ENCODE results near the gene RGS1. TPM values are rescaled to one million over a fixed set of nuclear protein-coding genes. Genes with fewer than 3 reads are reported as not detected.

Gene RGS1
- total RNA-seq, 5 donors from 2014 or later (not counting 1 experiment from before 2014, with no cell fraction given) = 7.1 to 439 (median 15.3) TPM

- no peaks in the 10 kb centered on the region for H3K9me3 Mint-ChIP-seq
- ChIA-PET CTCF (interaction anchor here (0.6 to 2.0 kb wide), 6 partner anchors 10 to 56 kb away, joined by 3 to 6 read pairs (median 3); no protein-coding TSS in a partner anchor), POLR2A (interaction anchor here (0.7 to 1.1 kb wide), 4 partner anchors 14 to 61 kb away, joined by 3 to 9 read pairs (median 6); no protein-coding TSS in a partner anchor)
- no peak overlapping the region for H3K4me3 ChIP-seq (ENCODE audit: control insufficient read depth in 1 of 2, extremely low read depth in 1 of 2, low read length in 1 of 2)
- peak overlapping the region in 1 of 3 donors; percentile 0 for H3K4me3 Mint-ChIP-seq
- peak overlapping the region; percentile 41 to 77 for H3K27ac Mint-ChIP-seq
- no peaks in the 10 kb centered on the region for H3K9me3 ChIP-seq
- DNase-seq (peak in 1 of 35 experiments; percentile 43), ATAC-seq (replicated peaks in 1 of 4) (peak; percentile 40 to 71 (median 63))
- peaks cover 6 to 10% of the 10 kb centered on the region in 2 experiments for H3K4me1 ChIP-seq (ENCODE audit: control insufficient read depth in 1 of 2, extremely low read depth in 1 of 2, insufficient read depth in 2 of 2, low read length in 2 of 2)
- H3K27me3 ChIP-seq (replicated peaks in 1 of 2; ENCODE audit: control insufficient read depth in 2 of 2, extremely low read depth in 1 of 2, insufficient read depth in 2 of 2, low read length in 1 of 2) = no peaks in the 10 kb centered on the region
- H3K27ac ChIP-seq (ENCODE audit: low read length) = peak overlapping the region; percentile 52
- peaks cover 22 to 44% (median 32%) of the 10 kb centered on the region in 3 donors for H3K4me1 Mint-ChIP-seq
- no peaks in the 10 kb centered on the region for H3K36me3 ChIP-seq (ENCODE audit: control insufficient read depth in 2 of 2, extremely low read depth in 1 of 2, insufficient read depth in 1 of 2, low read length in 1 of 2)
- no peaks in the 10 kb centered on the region for H3K36me3 Mint-ChIP-seq
- H3K27me3 Mint-ChIP-seq = no peaks in the 10 kb centered on the region
- WGBS (ENCODE audit: insufficient coverage) = 38% methylated on average over 4 of the region's 6 CpGs
Measured at GRCh38 chr1:192552760-192553191, 22.8 kb upstream of the RGS1 start.

GRCh38 chr1:192553741-192554140 lies 21.8 kb upstream of the RGS1 start:
- ChIA-PET POLR2A (interaction anchor here in 1 of 2 donors (0.6 to 1.2 kb wide), 5 partner anchors 13 to 244 kb away, joined by 3 to 8 read pairs (median 5); no protein-coding TSS in a partner anchor), CTCF (interaction anchor here (0.6 to 2.0 kb wide), 4 partner anchors 8 to 55 kb away, joined by 3 to 6 read pairs (median 3); no protein-coding TSS in a partner anchor)
- H3K36me3 ChIP-seq (ENCODE audit: control insufficient read depth in 2 of 2, extremely low read depth in 1 of 2, insufficient read depth in 1 of 2, low read length in 1 of 2) = no peaks in the 10 kb centered on the region
- H3K27ac Mint-ChIP-seq = no peak overlapping the region
- H3K4me1 Mint-ChIP-seq = peaks cover 22 to 44% (median 34%) of the 10 kb centered on the region in 3 donors
- H3K27me3 ChIP-seq (replicated peaks in 1 of 2; ENCODE audit: control insufficient read depth in 2 of 2, extremely low read depth in 1 of 2, insufficient read depth in 2 of 2, low read length in 1 of 2) = no peaks in the 10 kb centered on the region
- H3K4me1 ChIP-seq (ENCODE audit: control insufficient read depth in 1 of 2, extremely low read depth in 1 of 2, insufficient read depth in 2 of 2, low read length in 2 of 2) = peaks cover 6 to 10% of the 10 kb centered on the region in 2 experiments
- no peak overlapping the region for H3K27ac ChIP-seq (ENCODE audit: low read length)
- DNase-seq (no peak), ATAC-seq (replicated peaks in 1 of 4) (no peak)
- no peaks in the 10 kb centered on the region for H3K27me3 Mint-ChIP-seq
- no peak overlapping the region for H3K4me3 Mint-ChIP-seq
- H3K36me3 Mint-ChIP-seq = no peaks in the 10 kb centered on the region
- no peaks in the 10 kb centered on the region for H3K9me3 Mint-ChIP-seq
- H3K9me3 ChIP-seq = no peaks in the 10 kb centered on the region
- 67% methylated on average over 2 of the region's 3 CpGs for WGBS (ENCODE audit: insufficient coverage)
- no peak overlapping the region for H3K4me3 ChIP-seq (ENCODE audit: control insufficient read depth in 1 of 2, extremely low read depth in 1 of 2, low read length in 1 of 2)

GRCh38 chr1:192554904-192555303 lies 20.7 kb upstream of the RGS1 start:
- Histone ChIP-seq H3K9me3 (no peaks in the 10 kb centered on the region), H3K4me3 (ENCODE audit: control insufficient read depth in 1 of 2, extremely low read depth in 1 of 2, low read length in 1 of 2) (no peak overlapping the region), H3K36me3 (ENCODE audit: control insufficient read depth in 2 of 2, extremely low read depth in 1 of 2, insufficient read depth in 1 of 2, low read length in 1 of 2) (no peaks in the 10 kb centered on the region), H3K27ac (ENCODE audit: low read length) (no peak overlapping the region), H3K4me1 (ENCODE audit: control insufficient read depth in 1 of 2, extremely low read depth in 1 of 2, insufficient read depth in 2 of 2, low read length in 2 of 2) (peaks cover 6 to 10% of the 10 kb centered on the region in 2 experiments), H3K27me3 (replicated peaks in 1 of 2; ENCODE audit: control insufficient read depth in 2 of 2, extremely low read depth in 1 of 2, insufficient read depth in 2 of 2, low read length in 1 of 2) (no peaks in the 10 kb centered on the region)
- no peaks in the 10 kb centered on the region for H3K27me3 Mint-ChIP-seq
- CTCF ChIA-PET = interaction anchor here in 1 of 2 donors (1.2 kb wide), 1 partner anchor 19 kb away, joined by 3 read pairs; no protein-coding TSS in a partner anchor
- no peak overlapping the region for H3K4me3 Mint-ChIP-seq
- DNase-seq (no peak), ATAC-seq (replicated peaks in 1 of 4) (no peak)
- no CpG with 5 or more reads among the region's 4 CpGs for WGBS (ENCODE audit: insufficient coverage)
- no peaks in the 10 kb centered on the region for H3K9me3 Mint-ChIP-seq
- H3K4me1 Mint-ChIP-seq = peaks cover 33 to 47% (median 43%) of the 10 kb centered on the region in 3 donors
- POLR2A ChIA-PET = interaction anchor here in 1 of 2 donors (0.6 kb wide), 1 partner anchor 8 kb away, joined by 3 read pairs; no protein-coding TSS in a partner anchor
- H3K36me3 Mint-ChIP-seq = no peaks in the 10 kb centered on the region
- H3K27ac Mint-ChIP-seq = no peak overlapping the region

GRCh38 chr1:192555399-192555798 lies 20.2 kb upstream of the RGS1 start:
- H3K4me3 ChIP-seq (ENCODE audit: control insufficient read depth in 1 of 2, extremely low read depth in 1 of 2, low read length in 1 of 2) = no peak overlapping the region
- Mint-ChIP-seq H3K27me3 (no peaks in the 10 kb centered on the region), H3K36me3 (no peaks in the 10 kb centered on the region), H3K9me3 (no peaks in the 10 kb centered on the region), H3K27ac (no peak overlapping the region), H3K4me1 (peaks cover 33 to 45% (median 39%) of the 10 kb centered on the region in 3 donors), H3K4me3 (no peak overlapping the region)
- no peaks in the 10 kb centered on the region for H3K36me3 ChIP-seq (ENCODE audit: control insufficient read depth in 2 of 2, extremely low read depth in 1 of 2, insufficient read depth in 1 of 2, low read length in 1 of 2)
- POLR2A ChIA-PET = no interaction called here
- H3K27me3 ChIP-seq (replicated peaks in 1 of 2; ENCODE audit: control insufficient read depth in 2 of 2, extremely low read depth in 1 of 2, insufficient read depth in 2 of 2, low read length in 1 of 2) = no peaks in the 10 kb centered on the region
- peaks cover 6 to 10% of the 10 kb centered on the region in 2 experiments for H3K4me1 ChIP-seq (ENCODE audit: control insufficient read depth in 1 of 2, extremely low read depth in 1 of 2, insufficient read depth in 2 of 2, low read length in 2 of 2)
- H3K27ac ChIP-seq (ENCODE audit: low read length) = no peak overlapping the region
- no peaks in the 10 kb centered on the region for H3K9me3 ChIP-seq
- DNase-seq = no peak
- CTCF ChIA-PET = no interaction called here
- no peak for ATAC-seq (replicated peaks in 1 of 4)

GRCh38 chr1:192557841-192558595 lies 17.6 kb upstream of the RGS1 start:
- Mint-ChIP-seq H3K4me3 (no peak overlapping the region), H3K27ac (no peak overlapping the region), H3K27me3 (no peaks in the 10 kb centered on the region), H3K36me3 (no peaks in the 10 kb centered on the region), H3K4me1 (peaks cover 18 to 29% (median 21%) of the 10 kb centered on the region in 3 donors), H3K9me3 (no peaks in the 10 kb centered on the region)
- no peaks in the 10 kb centered on the region for H3K9me3 ChIP-seq
- H3K27me3 ChIP-seq (replicated peaks in 1 of 2; ENCODE audit: control insufficient read depth in 2 of 2, extremely low read depth in 1 of 2, insufficient read depth in 2 of 2, low read length in 1 of 2) = no peaks in the 10 kb centered on the region
- DNase-seq = no peak
- CTCF ChIA-PET = interaction anchor here in 1 of 2 donors (1.3 kb wide), 1 partner anchor 41 kb away, joined by 3 read pairs; no protein-coding TSS in a partner anchor
- H3K27ac ChIP-seq (ENCODE audit: low read length) = no peak overlapping the region
- POLR2A ChIA-PET = interaction anchor here (0.5 to 1.0 kb wide), 3 partner anchors 12 to 148 kb away, joined by 3 read pairs; no protein-coding TSS in a partner anchor
- 90% methylated on average over 4 of the region's 4 CpGs for WGBS (ENCODE audit: insufficient coverage)
- H3K4me1 ChIP-seq (ENCODE audit: control insufficient read depth in 1 of 2, extremely low read depth in 1 of 2, insufficient read depth in 2 of 2, low read length in 2 of 2) = peaks cover 0 to 1% of the 10 kb centered on the region in 2 experiments
- no peak overlapping the region for H3K4me3 ChIP-seq (ENCODE audit: control insufficient read depth in 1 of 2, extremely low read depth in 1 of 2, low read length in 1 of 2)
- H3K36me3 ChIP-seq (ENCODE audit: control insufficient read depth in 2 of 2, extremely low read depth in 1 of 2, insufficient read depth in 1 of 2, low read length in 1 of 2) = no peaks in the 10 kb centered on the region
- no peak for ATAC-seq (replicated peaks in 1 of 4)

- no peak overlapping the region for H3K4me3 Mint-ChIP-seq
Measured at GRCh38 chr1:192559115-192560006, 16.2 kb upstream of the RGS1 start.

More at GRCh38 chr1:192559115-192560006, 16.2 kb upstream of the RGS1 start:
- Histone ChIP-seq H3K36me3 (ENCODE audit: control insufficient read depth in 2 of 2, extremely low read depth in 1 of 2, insufficient read depth in 1 of 2, low read length in 1 of 2) (no peaks in the 10 kb centered on the region), H3K27ac (ENCODE audit: low read length) (no peak overlapping the region), H3K9me3 (no peaks in the 10 kb centered on the region), H3K4me1 (ENCODE audit: control insufficient read depth in 1 of 2, extremely low read depth in 1 of 2, insufficient read depth in 2 of 2, low read length in 2 of 2) (no peaks in the 10 kb centered on the region), H3K4me3 (ENCODE audit: control insufficient read depth in 1 of 2, extremely low read depth in 1 of 2, low read length in 1 of 2) (no peak overlapping the region), H3K27me3 (replicated peaks in 1 of 2; ENCODE audit: control insufficient read depth in 2 of 2, extremely low read depth in 1 of 2, insufficient read depth in 2 of 2, low read length in 1 of 2) (no peaks in the 10 kb centered on the region)
- H3K27ac Mint-ChIP-seq = peak overlapping the region; percentile 62 to 72
- H3K27me3 Mint-ChIP-seq = no peaks in the 10 kb centered on the region
- DNase-seq = no peak
- peak in 1 of 4 experiments; percentile 29 for ATAC-seq (replicated peaks in 1 of 4)
- WGBS (ENCODE audit: insufficient coverage) = 80% methylated on average over 1 of the region's 6 CpGs
- no peaks in the 10 kb centered on the region for H3K36me3 Mint-ChIP-seq
- H3K4me1 Mint-ChIP-seq = peaks cover 12 to 20% (median 12%) of the 10 kb centered on the region in 3 donors
- no peaks in the 10 kb centered on the region for H3K9me3 Mint-ChIP-seq
- POLR2A ChIA-PET = no interaction called here
- CTCF ChIA-PET = interaction anchor here in 1 of 2 donors (1.3 kb wide), 1 partner anchor 43 kb away, joined by 3 read pairs; no protein-coding TSS in a partner anchor

Data from T-cell (primary cell).